ENCODE results near the gene ITGB1.
A peak's percentile ranks its signal among the peaks of the same experiment; 100 is the strongest.
"Not testable (repeated sequence)": the region's sequence is repeated elsewhere in the genome, so short reads cannot be mapped to it uniquely, and the experiment has no call there.

ITGB1 gene

GRCh38 chr10:32980558-32981468 is 22.8 kb upstream of the ITGB1 start:
- peak; percentile 90 for DNase-seq (ENCODE audit: low spot score)

DNA sequence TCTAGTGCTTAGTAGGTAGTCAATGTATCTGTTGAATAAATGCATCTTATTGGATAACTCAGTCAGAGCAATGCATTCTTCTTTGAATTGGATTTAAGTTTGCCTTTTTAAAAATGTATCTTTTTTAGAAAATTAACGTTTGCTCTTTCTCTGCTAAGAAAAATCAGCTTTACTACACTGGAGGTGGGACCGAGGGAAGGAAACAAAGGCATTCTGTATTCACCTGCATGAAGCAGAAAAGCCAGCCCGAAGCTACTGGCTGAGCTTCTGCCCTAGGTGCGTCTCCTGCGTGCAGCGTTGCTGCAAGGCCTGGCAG is 22.2 kb upstream of the ITGB1 start:
- DNase-seq (ENCODE audit: low spot score): no peak

DNA sequence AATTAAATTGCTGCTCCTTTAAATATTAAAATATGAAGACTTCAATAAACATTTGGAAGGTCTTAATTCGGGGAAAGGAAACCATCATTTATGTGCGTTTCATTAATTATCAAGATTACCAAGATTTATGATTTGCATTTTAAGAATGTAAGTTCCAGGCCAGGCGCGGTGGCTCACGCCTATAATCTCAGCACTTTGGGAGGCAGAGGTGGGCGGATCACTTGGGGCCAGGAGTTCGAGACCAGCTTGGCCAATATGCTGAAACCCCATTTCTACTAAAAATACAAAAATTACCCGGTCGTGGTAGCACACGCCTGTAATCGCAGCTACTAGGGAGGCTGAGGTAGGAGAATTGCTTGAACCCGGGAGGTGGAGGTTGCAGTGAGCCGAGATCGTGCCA is 21.7 kb upstream of the ITGB1 start:
- DNase-seq (ENCODE audit: low spot score): not testable (repeated sequence)

DNA sequence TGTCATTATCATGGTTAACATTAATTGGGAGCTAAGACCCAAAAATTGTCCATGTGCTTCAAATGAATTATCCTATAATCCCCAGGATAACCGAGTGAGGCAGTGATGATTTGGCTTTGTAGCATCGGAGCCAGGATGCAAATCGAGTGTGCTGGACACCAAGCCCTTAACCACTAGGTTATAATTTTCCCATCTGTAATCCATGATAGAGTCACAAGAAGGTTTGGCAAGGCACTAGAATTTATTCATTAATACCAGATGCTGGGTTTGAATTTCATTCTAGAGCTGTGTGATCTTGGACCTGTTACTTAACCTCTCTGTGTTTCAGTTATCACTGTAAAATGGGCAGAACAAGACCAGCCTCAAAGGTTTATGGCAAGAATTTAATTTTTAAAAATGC is 21.0 kb upstream of the ITGB1 start:
- DNase-seq (ENCODE audit: low spot score): peak; percentile 58

DNA sequence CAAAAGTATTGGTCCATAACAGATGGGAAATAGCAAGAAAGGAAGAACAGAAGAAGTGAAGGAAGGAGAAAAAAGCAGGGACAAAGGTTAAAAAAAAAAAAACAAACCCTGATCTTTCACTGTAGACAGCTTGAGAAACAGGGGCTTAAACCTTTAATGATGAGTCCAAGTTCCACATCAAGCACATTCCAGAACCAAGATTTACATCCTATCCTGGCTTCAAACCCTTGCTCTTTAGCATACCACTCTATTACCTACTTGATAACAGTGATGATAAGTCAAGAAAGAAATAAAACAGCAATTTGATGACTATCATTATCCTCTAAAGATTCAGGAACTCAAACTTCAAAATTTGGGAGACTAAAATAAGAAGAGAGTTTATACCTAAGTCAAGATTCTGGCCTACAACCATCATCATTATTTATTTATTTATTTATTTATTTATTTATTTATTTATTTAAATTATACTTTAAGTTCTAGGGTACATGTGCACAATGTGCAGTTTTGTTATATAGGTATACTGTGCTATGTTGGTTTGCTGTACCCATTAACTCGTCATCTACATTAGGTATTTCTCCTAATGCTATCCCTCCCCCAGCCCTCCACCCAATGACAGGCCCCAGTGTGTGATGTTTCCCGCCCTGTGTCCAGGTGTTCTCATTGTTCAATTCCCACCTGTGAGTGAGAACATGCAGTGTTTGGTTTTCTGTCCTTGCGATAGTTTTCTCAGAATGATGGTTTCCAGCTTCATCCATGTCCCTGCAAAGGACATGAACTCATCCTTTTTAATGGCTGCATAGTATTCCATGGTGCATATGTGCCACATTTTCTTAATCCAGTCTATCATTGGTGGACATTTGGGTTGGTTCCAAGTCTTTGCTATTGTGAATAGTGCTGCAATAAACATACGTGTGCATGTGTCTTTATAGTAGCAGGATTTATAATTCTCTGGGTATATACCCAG is 20.1 kb upstream of the ITGB1 start:
- not testable (repeated sequence) for DNase-seq (ENCODE audit: low spot score)

GRCh38 chr10:32976338-32976737 is 18.3 kb upstream of the ITGB1 start:
- DNase-seq (ENCODE audit: low spot score): no peak

GRCh38 chr10:32972929-32973328 is 14.9 kb upstream of the ITGB1 start:
- DNase-seq (ENCODE audit: low spot score): no peak

DNA sequence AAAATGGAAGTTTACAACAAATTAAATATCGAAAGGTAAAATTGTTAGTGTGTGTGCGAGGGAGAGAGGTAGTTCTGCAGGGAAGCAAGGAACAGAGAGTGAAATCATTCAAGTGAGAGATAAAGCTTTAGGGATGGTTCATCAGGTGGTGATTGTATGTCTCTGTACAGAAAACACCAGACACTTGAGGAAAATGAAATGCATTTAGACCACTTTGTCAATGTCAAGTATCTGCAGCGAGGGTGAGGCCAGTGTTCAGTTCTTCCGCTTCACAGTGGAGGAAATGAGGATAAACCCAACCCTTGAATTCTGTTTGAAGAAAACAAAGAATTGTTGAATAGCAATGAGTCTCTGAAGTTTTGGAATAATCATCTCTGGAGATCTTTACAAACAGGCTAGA is 14.4 kb upstream of the ITGB1 start:
- DNase-seq (ENCODE audit: low spot score): no peak

GRCh38 chr10:32971536-32972091 is 13.6 kb upstream of the ITGB1 start:
- no peak for DNase-seq (ENCODE audit: low spot score)

DNA sequence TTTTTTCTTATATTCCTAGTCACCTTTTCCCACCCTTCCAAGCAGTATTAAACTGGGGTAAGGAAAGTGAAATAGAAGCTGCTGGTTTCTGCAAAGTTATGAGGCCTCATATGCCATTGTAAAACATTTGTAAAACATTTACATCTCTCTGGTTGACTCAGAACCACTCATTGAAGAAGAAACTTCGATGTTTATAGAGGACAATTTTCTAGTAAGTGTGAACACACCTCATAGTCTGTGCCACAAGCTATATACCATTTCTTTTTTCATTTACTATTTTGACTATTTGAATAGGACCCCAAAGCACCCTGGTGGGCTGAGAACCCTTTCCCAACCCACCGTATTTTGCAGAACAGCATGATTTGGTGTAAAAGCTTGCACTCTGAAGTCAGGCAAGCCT is 12.9 kb upstream of the ITGB1 start:
- DNase-seq (ENCODE audit: low spot score): no peak

GRCh38 chr10:32964270-32964669 is 6.2 kb upstream of the ITGB1 start:
- no peak for DNase-seq (ENCODE audit: low spot score)

- peak; percentile 28 for DNase-seq (ENCODE audit: low spot score)
These were observed 5.1 kb upstream of the ITGB1 start for GRCh38 chr10:32963096-32963495.

DNA sequence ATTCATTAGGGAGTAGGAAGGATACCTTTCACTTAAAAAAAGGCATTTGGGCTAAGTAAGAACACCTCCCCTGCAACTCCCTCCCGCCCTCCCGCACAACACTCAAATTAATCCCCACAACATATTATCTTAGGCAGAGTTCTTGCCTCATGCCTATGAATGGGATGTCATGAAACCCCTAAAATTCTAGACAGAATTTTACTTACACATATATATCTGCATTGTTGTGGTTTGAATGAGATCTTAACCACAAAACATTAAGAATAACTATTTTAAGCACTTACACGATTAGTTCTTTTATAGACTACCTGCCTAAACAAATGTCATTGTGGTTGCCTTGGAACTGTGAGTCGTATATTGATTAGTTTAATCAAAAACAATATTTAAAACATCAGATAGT is 4.5 kb upstream of the ITGB1 start:
- no peak for DNase-seq (ENCODE audit: low spot score)

DNA sequence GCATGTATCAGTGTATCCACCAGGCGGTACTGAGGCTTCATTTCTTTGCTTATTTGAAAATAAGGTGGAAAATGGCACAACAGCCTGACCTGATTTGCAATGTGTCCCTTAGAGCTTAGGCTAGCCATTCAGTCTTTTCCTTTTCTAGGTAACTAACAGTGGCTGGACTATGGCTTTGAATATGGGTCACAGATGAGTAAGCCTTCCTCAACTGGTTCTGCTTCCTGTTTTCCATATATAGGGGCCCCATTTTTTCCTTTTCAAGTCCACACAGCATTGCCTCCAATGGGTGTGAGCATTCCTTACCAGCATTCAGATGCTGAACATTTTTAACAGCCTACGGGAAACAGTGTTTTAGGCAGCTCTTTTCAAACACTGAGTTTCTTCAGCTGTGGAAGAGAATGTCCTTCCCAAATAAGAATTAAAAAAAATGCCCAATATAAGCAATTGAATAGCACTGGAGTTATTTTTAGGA is 3.9 kb upstream of the ITGB1 start:
- peak; percentile 58 for DNase-seq (ENCODE audit: low spot score)

- no peak for DNase-seq (ENCODE audit: low spot score)
These were observed 3.4 kb upstream of the ITGB1 start for GRCh38 chr10:32961343-32961894.

GRCh38 chr10:32960022-32960421 is 2.0 kb upstream of the ITGB1 start:
- no peak for DNase-seq (ENCODE audit: low spot score)

DNA sequence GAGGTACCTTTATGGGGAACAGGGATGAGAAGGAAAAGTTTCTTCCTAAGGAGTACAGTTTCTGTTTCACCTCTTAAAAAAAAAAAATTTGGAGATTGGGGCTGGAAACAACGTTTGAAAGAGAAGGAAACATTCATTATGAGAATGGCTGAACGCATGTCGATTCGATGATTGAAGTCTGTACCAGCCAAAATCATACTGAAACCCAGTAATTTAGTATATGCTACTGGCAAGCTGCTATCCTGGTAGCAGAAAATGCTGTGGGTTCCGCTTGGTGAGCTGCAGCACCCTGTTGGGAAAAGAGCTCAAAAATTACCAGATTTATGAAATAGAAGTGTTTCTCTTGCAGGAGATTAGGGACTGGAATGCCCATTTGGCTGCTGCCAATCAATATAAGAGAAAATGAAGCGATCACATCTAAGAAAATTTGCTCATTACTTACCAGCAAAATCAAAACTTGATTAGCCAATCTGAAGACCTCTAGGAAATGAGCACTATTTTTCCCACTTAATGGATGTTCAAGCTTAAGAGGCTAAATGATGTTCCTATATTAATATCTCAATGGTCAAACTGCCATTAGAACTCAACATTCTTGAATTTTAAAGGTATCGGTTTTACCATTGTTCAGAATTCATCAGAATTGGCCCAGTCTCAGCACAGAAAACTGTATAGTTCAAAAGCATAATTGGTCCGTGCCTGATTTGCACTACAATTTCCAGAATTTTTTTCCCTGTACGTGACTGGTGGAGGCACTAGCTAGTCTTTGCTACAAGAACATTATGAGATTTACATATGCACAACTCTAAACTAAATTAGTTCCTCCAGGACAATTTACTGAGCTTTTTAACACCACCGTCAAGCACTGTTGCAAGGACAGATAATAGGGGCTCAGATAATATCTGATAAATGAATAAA is 1.2 kb upstream of the ITGB1 start:
- DNase-seq (ENCODE audit: low spot score): no peak

GRCh38 chr10:32957341-32958084 is 517 bp downstream of the ITGB1 start:
- peak; percentile 24 for DNase-seq (ENCODE audit: low spot score)

DNA sequence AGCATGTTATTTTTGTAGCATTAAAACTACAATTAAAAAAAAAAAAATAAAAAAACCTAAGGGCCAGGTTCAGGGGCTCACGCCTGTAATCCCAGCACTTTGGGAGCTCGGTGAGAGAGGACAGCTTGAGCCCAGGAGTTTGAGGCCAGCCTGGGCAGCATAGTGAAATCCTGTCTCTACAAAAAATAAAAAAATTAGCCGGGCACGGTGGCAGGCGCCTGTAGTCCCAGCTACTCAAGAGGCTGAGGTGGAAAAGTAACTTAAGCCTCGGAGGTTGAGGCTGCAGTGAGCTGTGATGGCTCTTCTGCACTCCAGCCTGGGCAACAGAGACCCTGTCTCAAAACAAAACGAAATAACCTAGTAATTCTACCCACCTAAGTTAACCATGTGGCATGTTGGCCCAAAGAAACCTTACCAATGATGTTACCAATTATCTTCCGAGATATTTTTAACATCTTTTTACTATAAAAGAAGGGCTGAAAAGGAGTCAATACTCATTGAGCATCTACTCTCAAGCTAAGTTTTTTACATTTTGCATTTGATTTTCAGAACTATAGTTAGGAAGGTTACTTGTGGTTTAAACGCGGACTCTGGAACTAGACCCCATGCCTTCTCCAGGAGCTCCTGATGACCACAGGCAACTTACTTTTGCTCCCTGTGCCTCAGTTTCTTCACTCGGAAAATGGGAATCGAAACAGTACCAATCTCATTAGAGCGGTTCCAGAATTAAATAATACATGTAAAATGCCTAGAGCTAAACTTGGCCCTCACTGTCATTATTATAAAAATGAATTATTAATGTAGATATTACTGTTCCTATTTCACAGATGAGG is 1.4 kb downstream of the ITGB1 start:
- DNase-seq (ENCODE audit: low spot score): no peak

DNA sequence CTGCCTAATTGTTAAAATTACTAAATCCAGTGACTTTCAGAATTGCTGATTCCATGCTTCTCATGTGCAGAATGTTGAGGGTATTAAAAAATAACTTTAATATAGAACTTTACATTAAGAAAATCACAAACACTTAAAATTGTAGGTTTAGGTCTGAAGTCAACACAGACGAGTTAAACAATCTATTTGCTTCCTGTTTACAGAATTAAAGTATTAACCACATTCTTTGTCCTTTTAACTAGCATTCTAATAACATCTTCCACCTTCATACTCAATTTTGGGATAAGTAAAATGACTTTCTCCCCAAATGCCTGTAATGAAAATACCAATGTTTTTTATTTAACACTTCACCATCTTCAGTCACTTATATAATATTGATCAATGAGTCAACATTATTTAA is 2.2 kb downstream of the ITGB1 start:
- DNase-seq (ENCODE audit: low spot score): no peak

Data from AG08395 (cell line).